Calu3 (cell line): Measurements from ENCODE around the gene GSC2. TPM values are rescaled to one million over a fixed set of nuclear protein-coding genes. Genes with fewer than 3 reads are reported as not detected.
"Not testable (repeated sequence)": the region's sequence is repeated elsewhere in the genome, so short reads cannot be mapped to it uniquely, and the experiment has no call there.

Source experiments
- BruUV-seq: library from RNA; stranded (reverse); fragments of 400-500 nt; replicated peaks from 2 replicates; lab custom pipeline; 2021; lab: Mats Ljungman, UMichigan
- CTCF ChIA-PET: fragments of 300-600 bp; sonication (Branson Sonifier 250); formaldehyde crosslinking; loops from one replicate; lab custom pipeline; 2022; ENCODE audit warnings: antibody characterized with exemption; lab: Charles Lee
- DNase-seq: peaks from one replicate; pipeline ENCODE4 v3.0.0; 2022
- H3K27ac Mint-ChIP-seq: one replicate; pipeline ENCODE4 v1.8.0; 2022; ENCODE audit warnings: mixed read lengths; ENCODE audit not compliant: unreplicated experiment
- H3K27me3 Mint-ChIP-seq: one replicate; pipeline ENCODE4 v1.8.0; 2022; ENCODE audit warnings: mixed read lengths; ENCODE audit not compliant: unreplicated experiment
- H3K36me3 Mint-ChIP-seq: one replicate; pipeline ENCODE4 v1.8.0; 2022; ENCODE audit warnings: mild to moderate bottlenecking, moderate library complexity, mixed read lengths; ENCODE audit not compliant: insufficient read depth, unreplicated experiment
- H3K4me1 Mint-ChIP-seq: one replicate; pipeline ENCODE4 v1.8.0; 2022; ENCODE audit warnings: mild to moderate bottlenecking, low read depth, mixed read lengths; ENCODE audit not compliant: unreplicated experiment
- H3K4me3 Mint-ChIP-seq: one replicate; pipeline ENCODE4 v1.8.0; 2022; ENCODE audit warnings: mild to moderate bottlenecking, low read depth, moderate library complexity, mixed read lengths; ENCODE audit not compliant: unreplicated experiment
- H3K9me3 Mint-ChIP-seq: one replicate; pipeline ENCODE4 v1.8.0; 2022; ENCODE audit warnings: low read depth, mixed read lengths; ENCODE audit not compliant: unreplicated experiment
- intact Hi-C: fragments of 100-400 bp; cut with micrococcal nuclease; formaldehyde crosslinking; loops from one replicate; pipeline ENCODE4 v1.10.0; 2022; ENCODE audit not compliant: unreplicated experiment
- total RNA-seq: library from RNA; stranded (reverse); gene quantifications from 2 replicates; pipeline ENCODE4 v1.2.3, GENCODE V29; 2022
- TF ChIP-seq, protein P1 (sequence below): fragments of 200-600 bp; IDR thresholded peaks from one replicate; pipeline ENCODE4 v1.8.0; 2022; ENCODE audit warnings: antibody characterized with exemption; ENCODE audit not compliant: unreplicated experiment

The GSC2 gene
- total RNA-seq, 1 experiment from 2014 or later = not detected

DNA sequence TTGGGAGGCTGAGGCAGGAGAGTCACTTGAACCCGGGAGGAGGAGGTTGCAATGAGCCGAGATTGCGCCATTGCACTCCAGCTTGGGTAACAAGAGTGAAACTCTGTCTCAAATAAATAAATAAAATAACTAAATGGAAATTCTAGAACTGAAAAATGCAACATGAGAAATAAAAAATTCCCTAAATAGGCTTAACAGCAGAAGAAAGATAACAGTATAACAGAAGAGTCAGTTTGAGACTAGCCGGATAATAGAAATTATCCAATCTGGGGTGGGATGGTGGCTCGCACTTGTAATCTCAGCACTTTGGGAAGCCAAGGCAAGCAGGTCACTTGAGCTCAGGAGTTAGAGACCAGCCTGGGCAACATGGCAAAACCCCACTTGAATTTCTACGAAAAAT is 14.3 kb upstream of the GSC2 start:
- CTCF ChIA-PET = no interaction called here
- no peak for DNase-seq
- Mint-ChIP-seq H3K27me3 (peaks cover 35% of the 10 kb centered on the region), H3K27ac (no peak overlapping the region), H3K4me3 (no peak overlapping the region), H3K9me3 (no peaks in the 10 kb centered on the region), H3K36me3 (no peaks in the 10 kb centered on the region), H3K4me1 (peaks cover 10% of the 10 kb centered on the region)
- TF ChIP-seq, protein P1, sequence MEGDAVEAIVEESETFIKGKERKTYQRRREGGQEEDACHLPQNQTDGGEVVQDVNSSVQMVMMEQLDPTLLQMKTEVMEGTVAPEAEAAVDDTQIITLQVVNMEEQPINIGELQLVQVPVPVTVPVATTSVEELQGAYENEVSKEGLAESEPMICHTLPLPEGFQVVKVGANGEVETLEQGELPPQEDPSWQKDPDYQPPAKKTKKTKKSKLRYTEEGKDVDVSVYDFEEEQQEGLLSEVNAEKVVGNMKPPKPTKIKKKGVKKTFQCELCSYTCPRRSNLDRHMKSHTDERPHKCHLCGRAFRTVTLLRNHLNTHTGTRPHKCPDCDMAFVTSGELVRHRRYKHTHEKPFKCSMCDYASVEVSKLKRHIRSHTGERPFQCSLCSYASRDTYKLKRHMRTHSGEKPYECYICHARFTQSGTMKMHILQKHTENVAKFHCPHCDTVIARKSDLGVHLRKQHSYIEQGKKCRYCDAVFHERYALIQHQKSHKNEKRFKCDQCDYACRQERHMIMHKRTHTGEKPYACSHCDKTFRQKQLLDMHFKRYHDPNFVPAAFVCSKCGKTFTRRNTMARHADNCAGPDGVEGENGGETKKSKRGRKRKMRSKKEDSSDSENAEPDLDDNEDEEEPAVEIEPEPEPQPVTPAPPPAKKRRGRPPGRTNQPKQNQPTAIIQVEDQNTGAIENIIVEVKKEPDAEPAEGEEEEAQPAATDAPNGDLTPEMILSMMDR = no peak
- intact Hi-C loops = no loop called here
- no TSS peak for BruUV-seq

DNA sequence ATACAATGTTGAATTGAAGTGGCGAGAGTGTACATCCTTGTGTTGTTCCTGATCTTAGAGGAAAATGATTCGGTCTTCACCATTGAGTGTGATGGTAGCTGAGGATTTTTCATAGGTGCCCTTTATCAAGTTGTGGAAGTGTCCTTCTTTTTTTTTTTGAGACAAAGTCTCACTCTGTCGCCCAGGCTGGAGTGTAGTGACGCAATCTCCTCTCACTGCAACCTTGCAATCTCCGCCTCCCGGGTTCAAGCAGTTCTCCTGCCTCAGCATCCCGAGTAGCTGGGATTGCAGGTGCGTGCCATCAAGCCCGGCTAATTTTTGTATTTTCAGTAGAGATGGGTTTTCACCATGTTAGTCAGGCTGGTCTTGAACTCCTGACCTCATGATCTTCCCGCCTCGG is 8.6 kb upstream of the GSC2 start:
- BruUV-seq, H3K27ac Mint-ChIP-seq, H3K4me1 Mint-ChIP-seq, DNase-seq, intact Hi-C loops, H3K36me3 Mint-ChIP-seq, H3K27me3 Mint-ChIP-seq, H3K9me3 Mint-ChIP-seq, H3K4me3 Mint-ChIP-seq: not testable (repeated sequence)
- CTCF ChIA-PET = interaction anchor here (0.6 to 1.6 kb wide), 4 partner anchors 14 to 349 kb away, joined by 3 to 6 read pairs (median 3); partner anchors contain the start of genes ESS2 and SLC25A1

DNA sequence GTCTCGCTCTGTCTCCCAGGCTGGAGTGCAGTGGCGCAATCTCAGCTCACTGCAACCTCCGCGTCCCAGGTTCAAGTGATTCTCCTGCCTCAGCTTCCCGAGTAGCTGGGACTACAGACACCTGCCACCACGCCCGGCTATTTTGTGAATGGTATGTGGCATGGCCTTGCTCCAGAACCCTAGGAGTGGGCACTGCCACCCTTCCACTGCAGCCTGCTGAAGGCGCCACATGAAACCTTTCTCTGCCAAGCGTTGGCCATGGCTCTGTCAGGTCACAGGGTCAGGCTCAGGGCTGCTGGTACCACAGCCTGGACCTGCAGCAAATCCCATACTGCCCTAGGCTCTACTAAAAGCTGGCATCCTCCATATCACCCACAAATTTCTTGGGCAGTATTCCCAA is 6.0 kb upstream of the GSC2 start:
- not testable (repeated sequence) for DNase-seq

DNA sequence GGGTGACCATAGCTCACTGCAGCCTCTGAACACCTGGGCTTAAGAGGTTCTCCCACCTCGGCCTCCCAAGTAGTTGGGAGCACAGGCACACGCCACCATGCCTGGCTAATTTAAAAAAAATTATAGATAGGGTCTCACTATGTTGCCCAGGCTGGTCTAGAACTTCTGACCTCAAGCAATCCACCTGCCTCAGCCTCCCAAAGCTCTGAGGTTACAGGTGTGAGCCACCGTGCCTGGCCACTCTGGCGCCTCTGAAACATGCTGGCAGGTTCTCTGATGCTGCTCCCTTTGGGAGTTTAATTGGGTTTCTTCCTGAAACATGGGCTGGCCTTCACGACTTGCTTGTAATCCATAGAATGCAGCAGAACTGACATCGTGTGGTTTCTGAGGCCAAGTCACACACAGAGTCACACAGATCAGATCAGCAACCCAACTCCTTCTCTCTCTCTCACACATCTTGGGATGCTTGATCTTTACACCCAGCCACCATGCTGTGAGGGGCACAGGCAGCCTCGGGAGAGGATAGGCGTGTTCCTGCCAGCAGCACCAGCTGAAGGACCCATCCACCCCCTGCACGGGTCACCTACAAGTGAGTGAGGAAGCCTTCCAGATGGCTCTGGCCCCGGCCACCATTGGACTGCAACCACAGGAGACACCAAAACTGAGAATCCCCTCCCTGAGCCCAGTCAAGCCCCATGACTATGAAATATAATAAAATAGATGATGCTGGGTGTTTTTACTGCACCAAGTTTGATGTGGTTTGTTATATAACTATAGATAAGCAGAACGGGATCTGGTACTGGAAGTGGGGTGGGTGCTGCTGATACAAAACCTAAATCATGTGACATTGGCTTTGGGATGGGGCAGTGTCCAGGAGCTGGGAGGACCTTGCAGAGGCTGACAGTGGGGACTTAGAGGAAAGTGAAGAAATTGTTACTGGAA is 3.1 kb upstream of the GSC2 start:
- DNase-seq = no peak
- Mint-ChIP-seq H3K4me1 (no peaks in the 10 kb centered on the region), H3K36me3 (no peaks in the 10 kb centered on the region), H3K4me3 (no peak overlapping the region), H3K27me3 (peaks cover 45% of the 10 kb centered on the region), H3K9me3 (no peaks in the 10 kb centered on the region), H3K27ac (no peak overlapping the region)
- CTCF ChIA-PET = interaction anchor here (0.6 kb wide), 1 partner anchor 22 kb away, joined by 3 read pairs; no protein-coding TSS in a partner anchor
- no TSS peak for BruUV-seq
- intact Hi-C loops = no loop called here
- TF ChIP-seq, protein P1 = no peak

More for the DNA sequence above, 6.0 kb upstream of the GSC2 start:
- H3K4me1 Mint-ChIP-seq, BruUV-seq, H3K4me3 Mint-ChIP-seq, H3K9me3 Mint-ChIP-seq, H3K36me3 Mint-ChIP-seq, intact Hi-C loops, H3K27ac Mint-ChIP-seq: not testable (repeated sequence)
- H3K27me3 Mint-ChIP-seq = peaks cover 35% of the 10 kb centered on the region
- CTCF ChIA-PET = interaction anchor here (1.6 kb wide), 1 partner anchor 12 kb away, joined by 4 read pairs; the partner anchor contains the start of gene ESS2

DNA sequence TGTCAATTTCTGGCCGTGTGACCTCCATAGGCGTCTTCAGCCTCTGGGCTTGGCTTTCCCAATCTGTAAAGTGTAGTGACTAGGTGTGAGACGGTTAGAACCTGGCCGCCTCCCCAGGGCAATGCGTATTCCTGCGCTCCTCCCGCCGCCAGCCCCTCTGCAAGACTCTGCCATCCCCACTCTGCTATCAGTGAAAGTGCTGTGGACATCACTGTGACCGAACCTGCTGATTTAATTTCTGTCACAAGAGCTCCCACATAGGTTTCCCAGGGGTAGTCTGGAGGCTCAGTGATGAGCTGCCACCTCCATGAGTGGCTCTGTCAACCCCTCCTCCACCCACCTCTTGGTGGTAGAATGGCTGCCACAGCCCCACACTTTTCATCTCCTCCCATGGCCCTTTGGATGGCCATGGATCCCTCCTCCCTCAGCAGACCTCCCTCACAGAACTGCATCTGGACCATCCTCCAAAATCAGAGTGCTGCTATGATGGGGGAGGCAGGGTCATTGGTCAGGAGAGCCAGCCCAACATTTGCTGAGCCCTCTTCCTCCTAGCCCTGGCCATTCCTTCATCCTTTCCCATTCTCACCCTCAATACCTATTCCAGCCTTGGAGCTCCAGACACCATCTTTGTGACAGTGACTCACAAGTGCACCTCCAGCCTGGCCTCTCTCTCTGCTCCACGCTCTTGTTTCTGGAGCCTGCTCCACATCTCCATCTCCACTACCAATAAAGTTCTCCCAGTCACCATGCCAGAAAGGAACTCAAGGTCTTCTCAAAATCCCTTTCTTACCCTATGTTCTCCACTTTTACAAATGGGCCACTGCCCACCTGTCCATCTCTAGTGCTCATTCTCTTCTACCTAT is 1.5 kb upstream of the GSC2 start:
- H3K9me3 Mint-ChIP-seq = no peaks in the 10 kb centered on the region
- no peaks in the 10 kb centered on the region for H3K4me1 Mint-ChIP-seq
- intact Hi-C loops = no loop called here
- H3K36me3 Mint-ChIP-seq = no peaks in the 10 kb centered on the region
- DNase-seq = no peak
- TF ChIP-seq, protein P1 = no peak
- BruUV-seq = no TSS peak
- peaks cover 61% of the 10 kb centered on the region for H3K27me3 Mint-ChIP-seq
- CTCF ChIA-PET = no interaction called here
- H3K27ac Mint-ChIP-seq = no peak overlapping the region
- H3K4me3 Mint-ChIP-seq = no peak overlapping the region
